ENCODE measurements around the gene HNRNPL. TPM values are rescaled to one million over a fixed set of nuclear protein-coding genes. Genes with fewer than 3 reads are reported as not detected.

HNRNPL gene
- total and polyA plus RNA-seq, 2 of the 8 experiments (the other 6 are each of a cell fraction or from before 2014, with no cell fraction given), result 404 to 779 TPM

DNA sequence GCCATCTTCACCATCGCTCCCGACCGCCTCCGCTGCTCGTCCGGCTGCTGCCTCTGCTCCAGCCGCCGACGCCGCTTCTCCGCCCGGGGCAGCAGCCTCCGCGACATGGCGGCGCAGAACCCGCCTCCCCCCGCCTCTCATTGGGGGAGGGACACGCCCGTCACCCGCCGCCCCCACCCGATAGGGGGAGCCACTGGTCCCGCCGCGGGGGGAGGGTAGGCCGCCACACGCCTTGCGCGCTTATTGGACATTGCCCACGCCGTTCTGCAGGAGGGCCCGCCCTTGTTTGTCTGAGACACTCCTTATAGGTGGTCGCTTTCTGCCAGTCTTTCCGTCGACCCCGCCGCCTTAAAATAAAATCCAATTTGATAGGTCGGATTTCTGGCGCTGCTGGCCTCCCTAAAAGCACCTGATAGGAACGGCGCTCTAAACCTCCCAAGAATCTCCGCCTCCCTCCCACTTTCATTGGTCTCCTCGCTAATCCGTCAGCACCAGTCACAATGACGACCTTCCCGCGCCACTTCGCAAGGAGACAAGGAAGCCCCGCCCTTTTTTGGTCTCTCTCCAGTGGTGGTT, at the start of gene HNRNPL (continued):
- TF ChIP-seq HDAC2 (IDR thresholded peaks at IDR 0.05; ENCODE audit: borderline replicate concordance in 1 of 2, low read depth in 2 of 2, low read length in 2 of 2), result no peak
- no peak for TF ChIP-seq RAD21 (IDR thresholded peaks at IDR 0.05 in 1 of 2, conservative IDR thresholded peaks at IDR 0.05 in 1 of 2; ENCODE audit: low read depth in 2 of 2, low read length in 2 of 2)
- no peak for TF ChIP-seq ATF2 (IDR thresholded peaks at IDR 0.05; ENCODE audit: low read length)
- no peak for TF ChIP-seq CHD1 (IDR thresholded peaks at IDR 0.05; ENCODE audit: low read depth, low read length)
- TF ChIP-seq RNF2 (IDR thresholded peaks at IDR 0.05; ENCODE audit: borderline replicate concordance, low read depth, low read length, missing control alignments, poor library complexity, severe bottlenecking), result no peak
- TF ChIP-seq TAF7 (optimal IDR thresholded peaks at IDR 0.05; ENCODE audit: borderline replicate concordance, low read depth, low read length), result peak; percentile 89
- no peak for TF ChIP-seq SUZ12 (IDR thresholded peaks at IDR 0.05; ENCODE audit: low read length)
- TF ChIP-seq TEAD4 (IDR thresholded peaks at IDR 0.05; ENCODE audit: low read depth, low read length), result 0 out of 2 replicates have a peak, but pooled peaks have one; percentile 22
- peak; percentile 33; the same call in 1 of the 2 replicates for TF ChIP-seq SRF (IDR thresholded peaks at IDR 0.05; ENCODE audit: low read depth, low read length)
- TF ChIP-seq, protein P1, sequence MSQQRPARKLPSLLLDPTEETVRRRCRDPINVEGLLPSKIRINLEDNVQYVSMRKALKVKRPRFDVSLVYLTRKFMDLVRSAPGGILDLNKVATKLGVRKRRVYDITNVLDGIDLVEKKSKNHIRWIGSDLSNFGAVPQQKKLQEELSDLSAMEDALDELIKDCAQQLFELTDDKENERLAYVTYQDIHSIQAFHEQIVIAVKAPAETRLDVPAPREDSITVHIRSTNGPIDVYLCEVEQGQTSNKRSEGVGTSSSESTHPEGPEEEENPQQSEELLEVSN (IDR thresholded peaks at IDR 0.05), result no peak
- no peak for TF ChIP-seq KDM1A (IDR thresholded peaks at IDR 0.05; ENCODE audit: borderline replicate concordance, low read length)
- TF ChIP-seq SIRT6 (IDR thresholded peaks at IDR 0.05; ENCODE audit: low read length), result no peak
- TF ChIP-seq GABPA (IDR thresholded peaks at IDR 0.05; ENCODE audit: borderline replicate concordance, insufficient read depth, low read length), result no peak
- TF ChIP-seq SP2 (IDR thresholded peaks at IDR 0.05; ENCODE audit: low read length), result peak; percentile 90
- no peak for TF ChIP-seq EGR1 (IDR thresholded peaks at IDR 0.05; ENCODE audit: borderline replicate concordance, low read depth, low read length)
- no peak; the same call in 1 of the 2 replicates for TF ChIP-seq PHF8 (conservative IDR thresholded peaks at IDR 0.05; ENCODE audit: low read depth, low read length)
- TF ChIP-seq CREB1 (IDR thresholded peaks at IDR 0.05), result peak; percentile 95
- peak; percentile 88 to 97 for TF ChIP-seq POLR2A (IDR thresholded peaks at IDR 0.05; ENCODE audit: control extremely low read depth in 1 of 2, low read depth in 2 of 2, low read length in 2 of 2)
- TF ChIP-seq GTF2F1 (IDR thresholded peaks at IDR 0.05; ENCODE audit: borderline replicate concordance, low read depth, low read length), result peak; percentile 81; the same call in 1 of the 2 replicates
- peak; percentile 82 for TF ChIP-seq SP4 (IDR thresholded peaks at IDR 0.05; ENCODE audit: low read length)
- TF ChIP-seq TAF1 (IDR thresholded peaks at IDR 0.05; ENCODE audit: low read depth, low read length), result peak; percentile 95
- TF ChIP-seq POLR2AphosphoS5 (IDR thresholded peaks at IDR 0.05; ENCODE audit: low read depth, low read length), result peak; percentile 87
- TF ChIP-seq YY1 (IDR thresholded peaks at IDR 0.05; ENCODE audit: low read depth, low read length), result peak; percentile 81; the same call in 1 of the 2 replicates

All from H1 (cell line).